H9 (cell line): ENCODE measurements around the gene BHLHE23. TPM values are rescaled to one million over a fixed set of nuclear protein-coding genes. Genes with fewer than 3 reads are reported as not detected.

Experiments
- DNase-seq: peaks from one replicate; pipeline ENCODE4 v3.0.0-alpha.2; 2017
- H2AFZ ChIP-seq: one replicate; pipeline ENCODE4 v1.6.1; 2013; ENCODE audit warnings: mild to moderate bottlenecking, low read length, control low read depth, moderate library complexity
- H2AK5ac ChIP-seq: 2 replicates; pipeline ENCODE4 v1.6.1; 2013; ENCODE audit warnings: low read length, control low read depth, mixed read lengths; ENCODE audit not compliant: insufficient read length
- H2BK120ac ChIP-seq: one replicate; pipeline ENCODE4 v1.6.1; 2013; ENCODE audit warnings: low read depth, mild to moderate bottlenecking, low read length, control low read depth, inconsistent platforms; ENCODE audit not compliant: poor library complexity, severe bottlenecking
- H2BK12ac ChIP-seq: 2 replicates; pipeline ENCODE4 v1.6.1; 2013; ENCODE audit warnings: low read length, control low read depth, mixed read lengths, low read depth; ENCODE audit not compliant: insufficient read length
- H2BK15ac ChIP-seq: 2 replicates; pipeline ENCODE4 v1.6.1; 2013; ENCODE audit warnings: low read depth, low read length, control low read depth
- H2BK20ac ChIP-seq: one replicate; pipeline ENCODE4 v1.6.1; 2013; ENCODE audit warnings: low read depth, mild to moderate bottlenecking, low read length, control low read depth, inconsistent platforms; ENCODE audit not compliant: poor library complexity, severe bottlenecking
- H2BK5ac ChIP-seq: 2 replicates; pipeline ENCODE4 v1.6.1; 2013; ENCODE audit warnings: low read length, control low read depth, mixed read lengths; ENCODE audit not compliant: insufficient read length
- H3K14ac ChIP-seq: 2 replicates; pipeline ENCODE4 v1.6.1; 2013; ENCODE audit warnings: low read length, control low read depth; ENCODE audit not compliant: insufficient read depth
- H3K18ac ChIP-seq: 2 replicates; pipeline ENCODE4 v1.6.1; 2013; ENCODE audit warnings: low read depth, mild to moderate bottlenecking, mixed read lengths, low read length, control low read depth; ENCODE audit not compliant: insufficient read length
- H3K23ac ChIP-seq: 2 replicates; pipeline ENCODE4 v1.6.1; 2013; ENCODE audit warnings: low read length, control low read depth, mixed read lengths, low read depth; ENCODE audit not compliant: insufficient read length
- H3K23me2 ChIP-seq: 2 replicates; pipeline ENCODE4 v1.6.1; 2013; ENCODE audit warnings: low read depth, mild to moderate bottlenecking, mixed read lengths, low read length, control low read depth; ENCODE audit not compliant: insufficient read length, poor library complexity, severe bottlenecking
- H3K27ac ChIP-seq: 2 replicates; pipeline ENCODE4 v1.5.1; 2013; ENCODE audit warnings: low read length, control low read depth, mixed read lengths, low read depth; ENCODE audit not compliant: insufficient read length
- H3K27me3 ChIP-seq: 2 replicates; pipeline ENCODE4 v1.6.1; 2013; ENCODE audit warnings: low read length, control low read depth, inconsistent platforms; ENCODE audit not compliant: insufficient read depth
- H3K4ac ChIP-seq: 2 replicates; pipeline ENCODE4 v1.6.1; 2013; ENCODE audit warnings: low read depth, mild to moderate bottlenecking, control low read depth, inconsistent platforms, low read length, moderate library complexity
- H3K4me1 ChIP-seq: 2 replicates; pipeline ENCODE4 v1.6.1; 2013; ENCODE audit warnings: low read length, control low read depth, inconsistent platforms; ENCODE audit not compliant: insufficient read depth
- H3K4me2 ChIP-seq: 2 replicates; pipeline ENCODE4 v1.6.1; 2013; ENCODE audit warnings: low read length, control low read depth, mixed read lengths; ENCODE audit not compliant: insufficient read length, insufficient read depth
- H3K56ac ChIP-seq: 2 replicates; pipeline ENCODE4 v1.6.1; 2013; ENCODE audit warnings: low read depth, mild to moderate bottlenecking, mixed read lengths, low read length, control low read depth; ENCODE audit not compliant: insufficient read length
- H3K79me1 ChIP-seq: 2 replicates; pipeline ENCODE4 v1.6.1; 2013; ENCODE audit warnings: low read depth, mild to moderate bottlenecking, moderate library complexity, low read length, control low read depth, inconsistent platforms; ENCODE audit not compliant: insufficient read depth, poor library complexity, severe bottlenecking
- H3K79me2 ChIP-seq: 2 replicates; pipeline ENCODE4 v1.6.1; 2013; ENCODE audit warnings: low read length, control low read depth, inconsistent platforms; ENCODE audit not compliant: insufficient read depth
- H3K9ac ChIP-seq: 2 replicates; pipeline ENCODE4 v1.6.1; 2013; ENCODE audit warnings: low read length, control low read depth, mixed read lengths; ENCODE audit not compliant: insufficient read length; ENCODE audit errors: extremely low read depth
- H3K9me3 ChIP-seq: one replicate; pipeline ENCODE4 v1.6.1; 2013; ENCODE audit warnings: low read depth, low read length, inconsistent platforms; ENCODE audit not compliant: control insufficient read depth
- H3T11ph ChIP-seq: one replicate; pipeline ENCODE4 v1.6.1; 2013; ENCODE audit warnings: mild to moderate bottlenecking, low read length, control low read depth, inconsistent platforms
- H4K20me1 ChIP-seq: one replicate; pipeline ENCODE4 v1.6.1; 2013; ENCODE audit not compliant: control insufficient read depth, insufficient read length, insufficient read depth
- H4K5ac ChIP-seq: 2 replicates; pipeline ENCODE4 v1.6.1; 2013; ENCODE audit warnings: low read depth, mild to moderate bottlenecking, mixed read lengths, low read length, control low read depth; ENCODE audit not compliant: insufficient read length
- H4K8ac ChIP-seq: replicated peaks from 2 replicates; pipeline ENCODE4 v1.6.1; 2013; ENCODE audit warnings: low read length, control low read depth, mixed read lengths, low read depth; ENCODE audit not compliant: insufficient read length
- H4K91ac ChIP-seq: 2 replicates; pipeline ENCODE4 v1.6.1; 2013; ENCODE audit warnings: low read depth, mild to moderate bottlenecking, moderate library complexity, mixed read lengths, low read length, control low read depth; ENCODE audit not compliant: insufficient read length
- H3K27ac Mint-ChIP-seq, 3 experiments: 2 replicates in 2 of 3; 3 replicates in 1 of 3; pipeline ENCODE4 v1.8.0; 2020 to 2021; ENCODE audit warnings: mixed read lengths in 3 of 3, mild to moderate bottlenecking in 1 of 3, moderate library complexity in 1 of 3
- H3K27me3 Mint-ChIP-seq: 2 replicates; pipeline ENCODE4 v1.8.0; 2021; ENCODE audit warnings: low read depth, mild to moderate bottlenecking, moderate library complexity, mixed read lengths
- H3K36me3 Mint-ChIP-seq, 3 experiments: 2 replicates in 2 of 3; 3 replicates in 1 of 3; pipeline ENCODE4 v1.8.0; 2020 to 2021; ENCODE audit warnings: low read depth in 3 of 3, mixed read lengths in 3 of 3; ENCODE audit not compliant: insufficient read depth in 1 of 3
- H3K4me1 Mint-ChIP-seq, 2 experiments: 2 replicates each; pipeline ENCODE4 v1.8.0; 2020; ENCODE audit warnings: mixed read lengths in 2 of 2
- H3K4me3 Mint-ChIP-seq, 2 experiments: 2 replicates in 1 of 2; 3 replicates in 1 of 2; pipeline ENCODE4 v1.8.0; 2020 to 2021; ENCODE audit warnings: mild to moderate bottlenecking in 2 of 2, mixed read lengths in 2 of 2, moderate library complexity in 1 of 2
- H3K9me3 Mint-ChIP-seq, 2 experiments: 2 replicates in 1 of 2; 3 replicates in 1 of 2; pipeline ENCODE4 v1.8.0; 2020; ENCODE audit warnings: mild to moderate bottlenecking in 2 of 2, mixed read lengths in 2 of 2, moderate library complexity in 1 of 2
- CTCF ChIP-seq: fragments of 200-600 bp; sonication (generic); conservative IDR thresholded peaks from 3 replicates; pipeline ENCODE4 v1.8.0; 2021; ENCODE audit warnings: antibody characterized with exemption, mild to moderate bottlenecking
- WGBS: extraction: QIAGEN DNeasy Blood & Tissue Kit; methylation state at CpG from one replicate; pipeline ENCODE4 v1.1.7; 2013; ENCODE audit warnings: missing lambda C conversion rate, low lambda C conversion rate, mixed read lengths; ENCODE audit not compliant: insufficient read length; ENCODE audit errors: extremely low coverage; 5-methylcytosine and 5-hydroxymethylcytosine counted together
- total RNA-seq: library from RNA; stranded (reverse); gene quantifications from 2 replicates; pipeline ENCODE4 v1.2.1, GENCODE V29; 2021

The BHLHE23 gene
- total RNA-seq, 1 experiment from 2014 or later, result 0.35 TPM

GRCh38 chr20:63017076-63017825 is 10.5 kb upstream of the BHLHE23 start:
- no peaks in the 10 kb centered on the region for H3K79me1 ChIP-seq
- no peak overlapping the region for H4K8ac ChIP-seq
- no peak overlapping the region for H2BK20ac ChIP-seq
- no peak overlapping the region for H3K4ac ChIP-seq
- H3K9me3 Mint-ChIP-seq, result peaks cover 36 to 37% of the 10 kb centered on the region in 2 experiments
- no peak overlapping the region for H2BK12ac ChIP-seq
- no CpG with 5 or more reads among the region's 22 CpGs for WGBS
- no peak for TF ChIP-seq CTCF
- H3T11ph ChIP-seq, result no peak overlapping the region
- no peaks in the 10 kb centered on the region for H3K23me2 ChIP-seq
- no peak overlapping the region for H3K27ac Mint-ChIP-seq
- peak; percentile 24 for DNase-seq
- no peak overlapping the region for H3K27ac ChIP-seq
- H3K36me3 Mint-ChIP-seq, result peaks cover 13 to 40% (median 13%) of the 10 kb centered on the region in 3 experiments
- H3K27me3 ChIP-seq, result no peaks in the 10 kb centered on the region
- H3K4me3 Mint-ChIP-seq, result no peak overlapping the region
- H4K5ac ChIP-seq, result no peak overlapping the region
- H2BK15ac ChIP-seq, result no peak overlapping the region
- no peak overlapping the region for H2AFZ ChIP-seq
- no peak overlapping the region for H3K18ac ChIP-seq
- no peak overlapping the region for H4K91ac ChIP-seq
- no peak overlapping the region for H2AK5ac ChIP-seq
- peaks cover 17 to 27% of the 10 kb centered on the region in 2 experiments for H3K4me1 Mint-ChIP-seq
- H4K20me1 ChIP-seq, result no peaks in the 10 kb centered on the region
- H3K27me3 Mint-ChIP-seq, result peaks cover 37% of the 10 kb centered on the region
- H3K4me1 ChIP-seq, result no peaks in the 10 kb centered on the region; the same call in 1 of the 2 replicates
- no peaks in the 10 kb centered on the region for H3K9me3 ChIP-seq
- H3K4me2 ChIP-seq, result no peak overlapping the region
- no peak overlapping the region for H3K56ac ChIP-seq
- no peak overlapping the region for H2BK120ac ChIP-seq
- no peak overlapping the region for H3K23ac ChIP-seq
- H3K14ac ChIP-seq, result no peak overlapping the region
- no peaks in the 10 kb centered on the region for H3K79me2 ChIP-seq
- H2BK5ac ChIP-seq, result no peak overlapping the region
- H3K9ac ChIP-seq, result no peak overlapping the region
